SW 1271 (cell line): ENCODE results near the gene OPHN1.
"Not testable (repeated sequence)": the region's sequence is repeated elsewhere in the genome, so short reads cannot be mapped to it uniquely, and the experiment has no call there.

Source experiments
- DNase-seq, 2 experiments: peaks; one replicate each; lab custom pipeline; 2025; lab: John Stamatoyannopoulos, UW

Gene OPHN1

GRCh38 chrX:68422478-68422877, 10.8 kb downstream of the OPHN1 start:
- DNase-seq: no peak

GRCh38 chrX:68421636-68422035, 11.7 kb downstream of the OPHN1 start:
- DNase-seq: no peak

- no peak for DNase-seq
Observed at GRCh38 chrX:68420559-68420958, 12.7 kb downstream of the OPHN1 start.

GRCh38 chrX:68419975-68420374, 13.3 kb downstream of the OPHN1 start:
- DNase-seq: no peak

GRCh38 chrX:68417651-68418050, 15.6 kb downstream of the OPHN1 start:
- no peak for DNase-seq

GRCh38 chrX:68416592-68416991, 16.7 kb downstream of the OPHN1 start:
- DNase-seq: peak in 1 of 2 experiments; percentile 7

- no peak for DNase-seq
Observed at GRCh38 chrX:68415316-68415715, 18.0 kb downstream of the OPHN1 start.

GRCh38 chrX:68413254-68413653, 20.0 kb downstream of the OPHN1 start:
- DNase-seq: no peak

GRCh38 chrX:68411729-68412128, 21.6 kb downstream of the OPHN1 start:
- DNase-seq: no peak

- DNase-seq: no peak
Observed at GRCh38 chrX:68409194-68409593, 24.1 kb downstream of the OPHN1 start.

GRCh38 chrX:68403522-68403921, 29.8 kb downstream of the OPHN1 start:
- no peak for DNase-seq

GRCh38 chrX:68403038-68403437, 30.3 kb downstream of the OPHN1 start:
- no peak for DNase-seq

GRCh38 chrX:68402094-68402493, 31.2 kb downstream of the OPHN1 start:
- no peak for DNase-seq

GRCh38 chrX:68398291-68398690, 35.0 kb downstream of the OPHN1 start:
- DNase-seq: no peak

- no peak for DNase-seq
Observed at GRCh38 chrX:68396953-68397352, 36.3 kb downstream of the OPHN1 start.

GRCh38 chrX:68389419-68389960, 43.8 kb downstream of the OPHN1 start:
- not testable (repeated sequence) for DNase-seq

GRCh38 chrX:68387776-68388175, 45.5 kb downstream of the OPHN1 start:
- no peak for DNase-seq

GRCh38 chrX:68383540-68383939, 49.8 kb downstream of the OPHN1 start:
- DNase-seq: no peak

GRCh38 chrX:68377579-68377978, 55.7 kb downstream of the OPHN1 start:
- DNase-seq: not testable (repeated sequence)

- DNase-seq: no peak
Observed at GRCh38 chrX:68376373-68376772, 56.9 kb downstream of the OPHN1 start.

- no peak for DNase-seq
Observed at GRCh38 chrX:68375803-68376202, 57.5 kb downstream of the OPHN1 start.

GRCh38 chrX:68372665-68373064, 60.6 kb downstream of the OPHN1 start:
- no peak for DNase-seq

GRCh38 chrX:68369559-68369958, 63.7 kb downstream of the OPHN1 start:
- DNase-seq: no peak

GRCh38 chrX:68365341-68365740, 68.0 kb downstream of the OPHN1 start:
- no peak for DNase-seq

- no peak for DNase-seq
Observed at GRCh38 chrX:68363984-68364383, 69.3 kb downstream of the OPHN1 start.
